ENCODE measurements around the gene NOTCH2.
"Not testable (repeated sequence)": the region's sequence is repeated elsewhere in the genome, so short reads cannot be mapped to it uniquely, and the experiment has no call there.

GRCh38 chr1:119995975-119996374 is 73.5 kb downstream of the NOTCH2 start:
- TF ChIP-seq CTCF (IDR thresholded peaks at IDR 0.05); EZH2 (IDR thresholded peaks at IDR 0.05; ENCODE audit: borderline replicate concordance, insufficient read depth, low read depth, low read length, poor library complexity, severe bottlenecking): not testable (repeated sequence)
